GM21423 (cell line): ENCODE measurements around the gene POMGNT2.

Experiments used
- ATAC-seq: cut with Tn5 transposase; IDR thresholded peaks from one replicate; pipeline ENCODE4 v1.9.1; 2021; ENCODE audit warnings: mild to moderate bottlenecking, moderate library complexity; ENCODE audit not compliant: unreplicated experiment

The POMGNT2 gene

DNA sequence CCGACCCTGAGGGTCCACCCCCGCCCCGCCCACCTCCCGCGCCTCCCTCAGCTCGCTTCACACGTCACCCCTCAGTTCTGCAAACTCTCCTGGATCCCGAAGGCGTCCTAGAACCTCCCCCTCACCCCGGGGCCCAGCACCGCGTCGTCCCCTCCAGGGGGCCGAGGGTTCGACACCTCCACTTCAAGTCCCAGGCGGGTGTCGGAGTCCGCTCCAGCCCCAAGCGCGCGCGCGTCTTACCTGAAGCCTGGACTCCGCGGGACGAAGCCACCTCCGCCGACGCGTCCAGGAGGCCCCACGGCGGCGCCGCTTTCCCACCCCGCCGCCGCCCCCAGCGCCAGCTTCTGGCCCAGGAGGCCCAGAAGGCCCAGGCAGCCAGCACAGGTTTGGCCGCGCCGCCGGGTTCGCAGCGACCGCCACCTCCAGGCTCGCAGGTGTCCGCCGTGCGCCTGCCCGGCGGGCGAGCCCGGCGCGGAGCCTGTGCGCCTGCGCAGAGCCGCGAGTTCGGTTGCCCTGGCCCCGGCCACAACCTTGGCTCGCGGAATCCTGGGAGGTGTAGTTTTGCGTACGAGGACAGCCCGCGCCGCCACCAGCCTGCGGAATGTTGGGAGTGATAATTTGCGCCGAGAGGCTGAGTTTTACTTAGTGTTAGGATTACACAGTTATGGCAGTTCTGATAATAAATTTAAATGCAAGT, at the start of gene POMGNT2:
TSS of gene POMGNT2 (minus strand) at position 484 of the 697 bp plus-strand sequence. CDS start 24,648 bp downstream, outside the sequence.
- peak; percentile 83 for ATAC-seq

DNA sequence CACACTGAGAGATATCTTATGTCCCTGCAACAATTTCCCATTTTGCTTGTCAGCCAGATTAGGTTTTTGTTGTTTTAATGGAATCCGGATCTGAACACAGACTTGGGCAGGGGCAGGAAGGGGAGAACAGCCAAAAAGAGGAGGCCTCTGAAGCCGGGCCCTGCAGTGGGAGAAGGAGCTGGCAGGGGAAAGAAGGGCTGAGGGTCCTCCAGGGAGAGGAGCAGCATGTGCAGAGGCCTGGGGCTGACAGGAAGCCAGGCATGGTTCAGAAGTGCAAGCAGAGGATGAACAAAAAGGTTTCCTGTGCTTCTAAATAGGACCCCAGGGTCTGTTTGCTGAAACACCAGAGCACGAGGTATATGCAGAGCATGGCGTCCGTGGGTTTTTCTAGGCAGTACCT, 49.1 kb upstream of the POMGNT2 start:
- ATAC-seq, result no peak

DNA sequence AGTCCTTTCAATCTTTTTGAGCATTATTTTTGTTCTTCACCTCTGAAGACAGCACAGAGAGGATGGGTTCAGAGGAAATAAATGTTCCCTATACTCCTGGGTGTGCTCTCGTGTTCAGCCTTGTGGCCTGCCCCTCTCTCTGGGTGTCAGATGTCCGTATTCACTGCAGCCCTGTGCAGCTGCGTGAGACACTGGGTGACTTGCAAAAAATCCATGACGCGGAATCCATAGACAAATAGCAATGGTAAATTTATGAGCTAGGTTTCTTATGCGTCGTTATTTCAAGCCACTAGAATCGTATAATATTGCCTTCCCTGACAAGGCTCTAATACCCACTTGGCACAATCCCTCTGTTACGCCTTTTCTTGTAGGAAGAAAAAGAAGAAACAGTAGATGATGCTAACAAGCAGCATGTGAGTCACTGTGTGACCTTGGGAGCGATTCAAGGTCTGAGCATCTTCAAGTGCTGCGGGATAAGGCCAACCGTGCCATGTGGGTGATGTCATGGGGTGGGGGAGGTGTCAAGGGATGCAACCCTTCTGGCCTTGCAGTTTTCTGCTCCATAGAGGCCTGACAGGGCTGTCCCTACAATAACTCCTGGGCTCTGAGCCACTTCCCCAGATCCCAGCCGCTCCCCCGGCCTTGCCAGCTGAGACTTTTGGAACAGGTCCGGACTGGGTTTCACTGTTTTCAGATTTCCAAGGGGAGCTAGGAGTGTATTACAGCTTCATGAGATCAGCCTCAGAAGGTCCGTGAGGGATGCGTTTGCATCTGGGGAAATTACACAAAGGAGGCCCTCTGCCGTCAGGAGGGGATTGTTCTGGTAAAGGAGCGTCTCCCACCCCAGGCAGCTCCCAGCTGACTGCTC, 47.6 kb upstream of the POMGNT2 start:
- no peak for ATAC-seq

DNA sequence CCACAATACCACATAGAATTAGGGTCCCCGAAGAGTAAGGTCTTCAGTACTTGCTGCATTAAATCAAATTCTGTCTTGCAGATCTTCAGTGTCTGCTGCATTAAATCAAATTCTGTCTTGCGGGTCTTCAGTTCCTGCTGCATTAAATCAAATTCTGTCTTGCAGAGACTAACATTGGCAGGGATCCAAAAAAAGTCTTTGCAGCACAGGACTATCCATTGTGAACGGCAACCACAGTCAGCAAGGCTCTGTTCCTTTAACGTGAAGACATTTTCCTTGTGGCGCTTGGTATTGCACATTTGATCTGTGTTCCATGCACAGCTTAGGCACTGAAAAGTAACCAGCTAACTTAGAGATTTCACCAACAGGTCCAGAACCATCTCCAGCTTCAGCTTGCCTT, 46.8 kb upstream of the POMGNT2 start:
- no peak for ATAC-seq

DNA sequence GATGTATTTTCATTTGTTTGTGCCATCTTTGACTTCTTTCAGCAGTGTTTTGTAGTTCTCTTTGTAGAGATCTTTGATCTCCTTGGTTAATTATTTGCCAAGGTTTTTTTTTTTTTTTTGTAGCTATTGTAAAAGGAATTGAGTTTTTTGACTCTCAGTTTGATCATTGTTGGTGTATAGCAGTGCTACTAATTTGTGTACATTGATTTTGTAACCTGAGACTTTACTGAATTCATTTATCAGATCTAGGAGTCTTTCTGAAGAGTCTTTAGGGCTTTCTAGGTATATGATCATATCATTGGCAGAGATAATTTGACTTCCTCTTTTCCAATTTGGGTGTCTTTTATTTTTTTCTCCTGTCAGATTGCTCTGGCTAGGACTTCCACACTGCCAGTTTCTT, 42.2 kb upstream of the POMGNT2 start:
- ATAC-seq, result no peak

DNA sequence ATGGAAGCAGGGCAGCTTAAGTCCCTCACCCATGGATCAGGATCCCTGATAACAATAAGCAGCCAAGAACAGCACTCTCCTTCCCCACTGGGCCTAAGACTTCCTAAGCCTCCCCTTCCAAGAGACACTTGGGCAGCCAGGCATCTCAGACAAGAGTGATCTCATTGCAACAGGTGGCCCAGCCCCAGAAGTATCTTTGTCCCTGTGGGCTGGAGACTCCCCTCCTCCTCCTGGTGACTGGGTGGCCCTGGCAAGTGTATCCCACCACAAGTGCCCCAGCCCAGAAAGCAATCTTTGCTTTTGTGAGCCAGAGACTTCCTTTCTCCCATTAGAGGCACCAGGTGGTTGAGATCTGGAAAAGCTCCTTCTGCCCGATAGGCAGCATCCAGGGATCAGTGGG, 40.7 kb upstream of the POMGNT2 start:
- no peak for ATAC-seq

DNA sequence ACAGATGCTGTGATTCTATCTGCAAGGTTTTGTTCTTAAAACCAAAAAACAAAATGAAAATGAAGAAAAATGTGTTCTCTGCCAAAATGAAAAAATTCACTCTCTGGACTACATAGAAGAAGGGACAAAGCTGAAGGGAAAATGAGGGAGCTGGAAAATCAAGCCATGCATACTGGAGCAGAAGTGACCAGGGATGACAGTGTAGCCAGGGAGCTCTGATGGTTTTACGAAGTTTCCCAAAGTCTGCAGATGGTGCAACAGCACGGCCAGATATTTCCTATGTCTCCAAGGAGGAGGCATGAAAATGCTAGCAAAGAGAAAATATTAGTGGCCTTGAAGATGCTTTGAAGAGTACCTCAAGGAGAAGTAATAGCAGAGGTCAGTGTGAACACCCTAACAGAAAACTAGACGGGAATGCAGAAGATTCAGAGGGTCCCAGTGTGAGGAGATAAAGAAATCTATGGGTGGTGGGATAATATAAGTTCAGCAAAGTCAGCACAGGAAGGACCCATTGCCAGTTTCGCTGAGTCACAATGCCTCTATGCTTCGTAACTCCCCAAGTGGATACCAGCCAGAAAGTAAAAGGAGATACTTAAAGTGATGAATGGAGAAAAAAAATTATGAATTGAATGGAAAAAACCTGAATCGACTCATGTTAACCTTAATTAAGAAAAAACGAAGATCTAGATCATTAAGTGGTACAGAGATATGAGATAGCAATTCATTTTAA, 39.0 kb upstream of the POMGNT2 start:
- ATAC-seq, result no peak

DNA sequence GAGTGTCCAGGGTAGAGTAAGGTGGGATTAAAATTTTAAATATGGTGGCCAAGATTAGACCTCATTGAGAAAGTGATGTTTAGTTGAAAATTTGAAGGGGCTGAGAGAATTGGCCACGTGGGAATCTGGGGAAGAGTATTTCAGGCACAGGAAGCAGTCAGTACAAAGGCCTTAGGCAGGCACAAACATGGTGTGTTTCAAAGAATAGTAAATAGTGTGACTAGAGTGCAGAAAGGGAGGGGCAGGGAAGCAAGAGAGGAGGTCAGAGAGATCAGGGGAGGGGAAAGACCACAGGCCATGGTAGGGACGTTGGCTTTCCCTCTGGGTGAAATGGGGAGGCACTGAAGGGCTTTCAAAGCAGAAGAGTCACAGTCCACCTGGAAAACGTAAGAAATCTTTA, 36.6 kb upstream of the POMGNT2 start:
- ATAC-seq, result no peak

DNA sequence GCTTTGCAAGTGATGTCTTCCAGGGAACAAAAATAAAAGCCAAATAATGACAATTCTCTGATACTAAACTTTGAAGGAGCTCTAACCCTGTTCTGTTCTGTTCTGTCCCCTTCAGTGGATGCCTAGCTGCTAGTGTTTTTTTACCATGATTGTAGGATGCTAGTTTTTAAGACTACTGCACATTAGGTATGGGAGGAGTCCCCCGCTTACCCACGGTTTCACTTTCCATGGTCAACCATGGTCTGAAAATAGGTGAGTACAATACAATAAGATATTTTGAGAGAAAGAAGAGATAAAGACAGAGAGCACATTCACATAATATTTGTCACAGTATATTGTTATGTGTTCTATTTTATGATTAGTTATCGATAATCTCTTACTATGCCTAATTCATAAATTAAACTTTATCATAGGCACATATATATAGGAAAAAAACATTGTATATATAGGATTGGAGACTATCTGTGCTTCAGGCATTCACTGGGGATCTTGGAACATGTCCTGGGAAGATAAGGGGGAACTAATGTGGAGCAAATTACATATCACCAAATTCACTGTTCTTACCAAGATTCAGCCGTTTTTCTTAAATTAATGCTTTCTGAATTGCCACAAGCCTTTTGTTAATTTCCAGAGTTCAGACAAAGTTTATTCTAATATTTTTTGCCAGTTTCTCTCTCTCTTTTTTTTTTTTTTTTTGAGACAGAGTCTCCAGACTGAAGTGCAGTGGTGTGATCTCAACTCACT, 32.8 kb upstream of the POMGNT2 start:
- ATAC-seq, result no peak

DNA sequence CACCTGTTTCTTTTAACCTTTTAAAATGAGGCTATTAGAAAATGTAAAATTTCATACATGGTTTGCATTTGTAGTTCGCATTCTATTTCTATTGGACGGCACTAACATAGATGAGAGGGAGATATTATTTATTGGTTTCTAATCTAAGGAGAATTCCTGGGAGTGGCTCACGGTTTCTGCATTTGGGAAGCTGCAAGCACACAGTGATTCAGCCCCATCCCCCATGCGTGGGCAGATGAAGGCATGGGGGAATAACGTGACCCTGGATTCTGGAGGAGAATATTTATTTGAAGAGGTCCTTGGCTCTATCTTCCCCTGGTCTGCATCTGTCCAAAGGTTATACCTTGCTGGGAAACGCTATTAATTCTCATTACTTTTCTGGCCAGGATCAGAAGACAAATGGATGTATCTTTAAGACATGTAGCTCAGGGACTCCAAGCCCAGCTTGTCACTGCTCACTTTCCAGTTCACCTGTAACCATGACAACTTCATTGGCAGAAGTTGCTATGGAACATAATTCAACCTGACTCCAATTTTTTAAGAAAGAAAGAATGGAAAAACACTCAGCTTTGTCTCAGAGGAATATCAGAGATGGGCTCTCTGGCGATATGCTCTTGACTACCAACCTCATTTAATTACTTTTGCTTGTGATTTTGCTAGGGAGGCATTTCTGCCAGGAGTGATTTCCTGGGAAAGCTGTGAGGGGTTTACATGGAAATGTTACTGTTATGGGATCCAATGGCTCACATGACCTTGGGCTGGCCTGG, 27.2 kb upstream of the POMGNT2 start:
- no peak for ATAC-seq

DNA sequence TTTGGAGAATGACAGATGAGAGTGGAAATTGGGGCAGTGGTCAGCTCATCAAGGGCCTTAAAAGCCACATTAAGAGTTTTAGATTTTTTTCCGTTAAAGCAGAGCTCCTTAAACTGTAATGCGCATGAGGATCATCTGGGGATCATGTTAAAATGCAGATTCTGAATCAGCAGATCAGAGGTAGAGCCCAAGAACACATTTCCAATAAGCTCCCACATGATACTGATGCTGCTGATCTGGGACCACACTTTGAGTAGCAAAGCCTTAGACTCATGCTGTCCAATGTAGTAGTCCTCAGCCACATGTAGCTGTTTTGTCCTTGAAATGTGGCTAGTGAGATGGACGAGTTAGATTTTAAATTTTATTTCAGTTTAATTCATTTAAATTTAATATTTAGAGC, 26.3 kb upstream of the POMGNT2 start:
- no peak for ATAC-seq

DNA sequence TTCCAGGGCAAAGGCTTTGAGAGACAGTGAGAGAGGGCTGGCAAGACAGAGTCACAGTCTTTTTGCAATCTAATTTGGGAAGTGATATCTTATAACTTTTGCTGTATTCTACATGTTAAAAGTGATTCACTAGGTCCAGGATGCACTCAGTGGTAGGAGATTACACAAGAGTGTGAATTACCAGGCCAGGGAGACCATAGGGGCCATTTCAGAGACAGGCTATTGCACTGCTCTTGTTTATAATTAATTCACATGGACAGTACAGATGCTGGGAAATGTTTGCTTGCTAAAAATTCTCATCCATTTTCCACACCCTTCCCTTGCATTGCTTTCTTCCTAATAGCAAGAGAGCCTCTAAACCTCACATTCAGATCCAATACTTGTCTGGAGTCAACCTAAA, 22.6 kb upstream of the POMGNT2 start:
- ATAC-seq, result no peak

DNA sequence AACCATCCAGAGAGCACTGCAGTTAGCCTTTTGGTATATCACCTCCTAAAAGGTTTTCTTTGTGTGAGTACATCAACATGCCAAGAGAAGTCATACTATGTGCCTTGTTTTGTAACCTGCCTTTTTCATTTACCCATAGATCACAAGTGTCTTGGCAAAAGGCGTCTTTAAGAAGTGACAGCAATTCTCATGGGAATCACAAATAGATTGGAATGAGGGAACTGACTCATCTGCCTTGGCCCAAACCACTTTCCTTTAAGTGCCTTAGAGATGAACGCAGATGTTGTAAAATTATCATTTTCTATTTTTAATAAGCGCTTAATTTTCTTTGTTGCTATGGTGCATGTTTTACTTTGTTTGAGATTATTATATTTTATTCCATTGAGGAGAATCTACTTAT, 20.7 kb upstream of the POMGNT2 start:
- no peak for ATAC-seq

DNA sequence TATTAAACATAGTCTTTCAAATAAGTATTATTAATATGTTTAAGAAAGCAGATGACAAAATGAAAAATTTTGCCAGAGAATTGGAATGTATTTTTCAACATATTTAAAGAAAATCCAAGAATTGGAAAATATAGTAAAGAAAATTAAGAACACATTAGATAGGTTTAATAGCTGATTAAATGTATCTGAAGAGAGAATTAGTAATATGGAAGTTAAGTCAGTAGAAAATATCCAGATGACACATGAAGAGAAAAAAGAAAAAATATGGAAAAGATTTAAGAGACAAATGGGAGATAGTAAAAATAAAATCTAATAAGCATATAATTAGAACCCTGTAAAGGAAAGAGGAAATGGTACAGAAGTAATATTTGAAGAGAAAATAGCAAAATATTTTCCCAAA, 18.0 kb upstream of the POMGNT2 start:
- no peak for ATAC-seq

DNA sequence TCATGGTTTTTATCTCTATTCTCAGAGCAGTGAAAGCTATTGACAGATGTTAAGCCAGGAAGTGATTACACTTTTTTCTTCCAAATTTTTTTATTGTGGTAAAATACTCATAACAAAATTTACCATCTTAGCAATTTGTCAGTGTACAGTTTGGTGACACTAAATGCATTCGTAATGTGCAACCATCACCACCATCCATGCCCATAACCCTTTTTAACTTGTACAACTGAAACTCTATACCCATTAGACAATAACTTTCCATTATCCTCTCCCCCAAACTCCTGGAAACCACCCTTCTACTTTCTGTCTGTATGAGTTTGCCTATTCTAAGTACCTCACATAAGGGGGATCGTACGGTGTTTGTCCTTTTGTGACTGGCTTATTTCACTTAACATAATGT, 15.1 kb upstream of the POMGNT2 start:
- ATAC-seq, result no peak

DNA sequence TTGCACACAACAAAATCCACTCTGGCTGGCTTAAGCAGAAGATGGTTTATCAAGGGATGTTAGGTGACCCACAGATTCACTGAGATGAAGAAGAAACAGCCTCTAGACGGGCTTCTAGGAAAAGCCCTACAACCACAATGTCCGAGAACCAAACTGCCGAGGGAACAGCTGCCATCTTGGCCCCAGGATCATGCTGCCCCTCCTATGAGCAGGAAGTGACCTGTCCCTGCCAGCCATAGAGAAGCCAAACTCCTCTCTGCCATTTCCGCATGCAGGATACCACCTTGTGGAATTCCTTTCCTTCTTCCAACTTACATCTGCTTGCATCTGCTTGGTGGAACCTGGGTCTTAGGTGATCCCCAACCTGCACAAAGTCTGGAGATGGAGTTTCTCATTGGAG, 11.4 kb upstream of the POMGNT2 start:
- ATAC-seq, result no peak

DNA sequence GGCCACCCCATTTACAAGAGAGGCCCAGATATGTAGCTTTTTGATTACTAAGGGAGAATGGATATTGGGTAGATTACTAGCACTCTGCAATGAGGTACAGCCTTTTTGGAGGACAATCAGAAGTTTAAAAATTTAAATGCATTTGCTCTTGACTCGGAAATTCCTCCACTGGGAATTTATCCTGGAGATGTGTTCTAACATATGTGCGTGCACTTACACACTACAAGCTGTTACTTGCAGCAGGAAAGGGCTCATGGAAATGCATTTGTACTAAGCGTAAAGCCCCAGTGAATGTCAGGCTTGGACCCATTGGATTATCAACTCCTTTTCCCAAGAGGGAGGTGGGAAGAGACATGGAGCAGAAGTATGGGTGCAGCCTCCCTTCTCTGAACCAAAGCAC, 7.8 kb upstream of the POMGNT2 start:
- ATAC-seq, result no peak

DNA sequence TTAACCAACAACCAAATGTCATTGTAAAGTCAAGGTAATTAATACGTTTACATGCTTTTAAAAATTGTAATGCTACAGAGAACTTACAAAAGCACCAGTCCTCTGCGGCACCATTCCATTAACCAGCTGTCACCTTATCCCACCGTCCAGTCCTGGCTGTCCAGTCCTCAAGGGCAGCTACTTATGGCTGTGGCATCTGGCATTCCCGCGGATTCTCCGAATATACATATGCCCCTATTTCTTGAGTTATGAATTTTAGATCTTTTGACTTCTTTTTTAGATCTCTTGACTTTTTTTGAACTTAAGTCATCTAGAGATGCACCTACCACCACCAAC, 382 bp upstream of the POMGNT2 start:
- no peak for ATAC-seq

DNA sequence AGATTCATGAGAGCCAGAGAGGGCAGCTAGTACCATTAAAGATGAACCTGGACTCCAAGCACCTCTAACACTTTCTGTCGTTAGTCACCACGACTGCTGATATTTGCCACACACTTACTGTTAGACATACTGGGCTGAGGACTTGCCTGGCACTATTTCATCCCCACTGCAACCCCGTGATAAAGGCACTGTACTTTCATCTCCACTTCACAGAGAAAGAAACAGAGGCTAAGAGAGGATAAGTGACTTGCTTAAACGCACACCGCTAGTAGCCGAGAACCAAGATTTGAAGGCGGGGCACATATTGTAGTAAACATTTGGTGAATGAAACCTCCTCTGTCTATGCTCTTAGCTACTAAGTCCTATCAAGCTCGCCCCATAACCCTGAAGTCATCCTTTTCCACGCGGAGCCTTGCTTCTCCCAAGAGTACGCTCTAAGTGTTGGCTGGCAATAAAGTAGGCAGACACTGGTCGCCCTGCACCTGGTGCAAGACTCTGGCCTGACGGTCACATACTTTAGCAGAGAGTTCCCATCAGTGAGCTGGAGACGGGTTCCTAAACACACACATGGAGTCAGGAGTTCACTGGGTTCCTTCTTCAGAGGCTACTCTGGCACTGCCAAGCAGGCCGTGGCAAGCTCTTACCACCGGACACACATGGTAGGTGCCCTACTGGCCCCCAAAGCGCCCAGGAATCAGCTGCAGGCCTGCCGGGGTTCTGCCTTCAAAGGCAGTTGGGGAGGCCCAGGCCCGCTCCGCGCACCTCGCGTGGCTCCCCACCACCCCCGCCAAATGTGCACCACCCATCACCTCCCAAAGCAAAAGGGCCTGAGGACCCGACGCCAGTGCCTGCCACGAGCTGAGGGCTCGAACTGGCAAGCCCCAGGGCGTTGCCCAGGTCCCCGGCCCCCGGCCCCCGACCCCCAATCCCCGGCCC, 951 bp downstream of the POMGNT2 start:
- no peak for ATAC-seq
